HG03108 (cell line): ENCODE measurements around the gene NPL.

ENCODE experiments used
- ATAC-seq: cut with Tn5 transposase; IDR thresholded peaks from one replicate; pipeline ENCODE4 v1.9.1; 2021; ENCODE audit warnings: moderate library complexity; ENCODE audit not compliant: unreplicated experiment

Gene NPL

DNA sequence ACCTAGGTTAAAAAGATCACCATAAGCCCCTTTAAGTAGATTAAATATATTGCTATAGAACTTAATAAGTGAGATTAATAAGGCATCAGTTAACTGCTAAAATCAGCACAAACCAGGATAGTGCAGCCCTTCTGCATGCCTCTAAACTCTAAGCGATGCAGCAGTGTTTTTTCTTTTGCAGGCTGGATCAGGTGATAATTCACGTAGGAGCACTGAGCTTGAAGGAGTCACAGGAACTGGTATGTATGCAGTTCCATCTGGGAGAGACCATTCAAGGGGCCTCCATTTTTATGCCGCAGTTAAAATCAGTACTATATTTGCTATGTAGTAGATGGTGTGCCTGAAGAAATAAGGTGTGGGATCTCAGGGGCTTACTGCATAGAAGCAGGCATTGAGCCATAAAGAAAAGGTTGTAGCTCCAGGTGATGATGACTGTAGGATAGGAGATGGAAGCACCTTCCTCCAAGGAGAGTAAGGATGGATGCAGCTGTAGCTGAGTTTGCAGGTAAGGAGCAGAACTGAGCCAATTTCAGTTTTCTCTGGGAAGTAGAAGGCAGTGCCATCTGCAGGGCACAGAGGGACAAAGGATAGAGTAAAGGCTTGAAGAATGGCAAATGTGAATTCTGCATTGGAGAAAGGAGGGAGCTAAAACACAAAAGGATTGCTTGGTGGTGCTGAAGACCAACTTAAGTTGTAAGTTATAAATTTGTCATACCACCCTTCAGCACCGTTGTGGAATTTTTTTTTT, 22.6 kb downstream of the NPL start:
- ATAC-seq = no peak

DNA sequence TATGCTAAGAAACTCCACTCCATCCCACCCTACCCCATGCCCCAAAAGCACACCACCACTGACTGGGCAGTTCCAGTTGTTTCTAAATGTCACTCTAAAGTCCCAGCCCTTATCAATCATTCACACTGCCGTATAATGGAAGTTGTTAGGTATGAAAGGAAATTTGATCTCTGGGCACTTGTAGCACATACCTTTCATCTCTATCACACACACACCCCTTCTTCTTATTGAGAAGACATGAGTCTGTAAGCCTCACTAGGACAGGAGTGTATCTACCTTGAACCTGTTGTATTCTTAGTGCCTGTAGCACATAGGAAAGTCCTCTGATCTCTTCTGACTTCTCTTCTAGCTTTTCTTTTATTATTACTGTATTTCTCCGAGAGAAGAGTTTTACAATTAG, 27.3 kb downstream of the NPL start:
- ATAC-seq = no peak

DNA sequence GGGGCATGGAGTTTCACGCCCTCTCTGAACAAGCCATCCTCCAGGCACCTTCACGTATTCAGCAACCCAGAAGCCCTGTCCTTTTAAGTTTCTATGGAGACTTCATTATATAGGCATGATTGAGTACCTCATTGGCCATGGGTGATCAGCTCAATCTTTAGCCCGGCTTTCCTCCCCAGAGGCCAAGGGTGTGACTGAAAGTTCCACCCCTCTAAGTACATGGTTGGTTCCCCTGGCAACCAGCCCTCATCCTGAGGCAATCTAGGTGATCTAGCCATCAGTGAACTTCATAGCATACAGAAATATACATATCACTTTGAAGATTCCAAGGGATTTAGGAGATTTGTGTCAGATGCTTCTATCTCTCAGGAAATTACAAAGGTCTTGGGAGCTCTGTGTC, 28.2 kb downstream of the NPL start:
- no peak for ATAC-seq

DNA sequence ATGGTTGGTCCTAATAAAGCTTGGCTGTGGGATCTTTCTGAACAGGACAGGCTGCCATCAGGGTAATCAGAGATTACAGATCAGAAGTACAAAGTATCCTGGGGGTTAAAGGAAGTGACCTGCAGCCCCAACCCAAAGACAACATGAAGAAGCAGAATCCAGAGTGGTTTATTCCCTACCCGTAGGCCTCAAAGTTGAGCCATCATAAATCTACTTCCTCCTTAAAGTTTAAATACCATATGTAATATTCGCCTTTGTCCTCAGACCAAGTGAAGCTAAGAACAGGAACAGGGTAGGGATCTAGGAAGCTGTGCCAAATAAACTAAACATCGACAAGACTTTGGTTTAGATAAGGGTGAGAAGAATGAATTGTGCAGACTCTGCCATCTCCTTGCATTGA, 33.6 kb downstream of the NPL start:
- no peak for ATAC-seq

DNA sequence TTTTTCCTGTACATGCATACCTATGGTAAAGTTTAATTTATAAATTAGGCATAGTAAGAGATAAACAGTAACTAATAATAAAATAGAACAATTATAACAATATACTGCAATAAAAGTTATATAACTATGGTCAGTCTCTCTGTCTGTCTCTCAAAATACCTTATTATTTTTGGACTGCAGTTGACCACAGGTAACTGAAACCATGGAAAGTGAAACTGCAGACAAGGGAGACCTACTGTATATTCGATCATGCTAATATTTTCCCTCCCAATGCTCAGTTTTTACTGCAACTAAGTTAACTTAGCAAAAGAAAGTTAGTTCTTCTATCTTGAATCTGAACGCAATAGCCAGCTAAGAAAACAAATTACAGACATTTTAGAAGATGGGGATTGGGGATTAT, 37.3 kb downstream of the NPL start:
- ATAC-seq = no peak

DNA sequence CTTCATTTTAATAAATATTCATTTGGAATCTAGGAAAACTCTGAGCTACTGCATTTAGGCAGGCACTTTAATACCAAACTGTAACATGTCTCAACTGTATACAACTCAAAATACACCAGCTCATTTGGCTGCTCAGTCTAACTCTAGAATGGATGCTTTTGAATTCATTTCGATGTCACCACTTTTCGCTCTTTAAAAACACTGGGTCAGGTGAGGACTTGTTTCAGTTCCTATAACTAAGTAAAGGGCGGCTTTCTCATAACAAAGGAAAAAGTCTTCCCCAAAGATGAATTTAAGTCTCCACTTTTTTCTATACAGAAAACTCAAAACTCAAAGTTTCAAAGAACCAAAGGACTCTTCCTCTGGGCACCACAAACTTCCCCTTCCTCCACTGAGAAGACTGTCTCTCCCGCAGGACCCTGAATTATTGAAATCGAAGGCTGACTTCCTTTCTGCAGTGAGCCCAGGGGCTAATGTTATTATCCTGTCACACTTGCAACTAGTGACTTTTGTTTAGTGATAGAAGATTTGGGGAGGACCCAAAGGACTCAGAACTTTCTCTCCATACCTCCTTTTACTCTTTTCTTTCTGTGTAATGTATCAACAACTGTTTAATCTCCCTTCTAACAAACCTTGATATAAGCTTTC, 39.8 kb downstream of the NPL start:
- peak; percentile 60 for ATAC-seq

DNA sequence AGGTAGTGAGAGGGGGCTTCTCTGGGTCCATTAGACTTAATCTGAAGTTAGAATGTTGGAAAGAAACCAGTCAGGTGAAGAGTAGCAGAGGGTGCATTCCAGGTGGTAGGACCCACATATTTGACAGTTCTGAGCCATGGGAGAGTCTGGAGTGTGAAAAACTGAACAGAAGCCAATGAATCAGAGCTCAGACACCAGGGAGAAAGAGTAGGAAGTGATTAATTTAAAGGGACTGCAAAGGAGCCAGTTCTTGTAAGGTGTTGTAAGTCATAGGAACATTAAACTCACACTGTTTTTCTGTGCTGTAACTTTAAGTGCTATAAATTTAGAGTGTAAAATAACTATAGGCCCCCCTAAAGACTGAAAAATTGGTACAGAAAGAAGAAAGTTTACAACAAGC, 43.7 kb downstream of the NPL start:
- no peak for ATAC-seq

DNA sequence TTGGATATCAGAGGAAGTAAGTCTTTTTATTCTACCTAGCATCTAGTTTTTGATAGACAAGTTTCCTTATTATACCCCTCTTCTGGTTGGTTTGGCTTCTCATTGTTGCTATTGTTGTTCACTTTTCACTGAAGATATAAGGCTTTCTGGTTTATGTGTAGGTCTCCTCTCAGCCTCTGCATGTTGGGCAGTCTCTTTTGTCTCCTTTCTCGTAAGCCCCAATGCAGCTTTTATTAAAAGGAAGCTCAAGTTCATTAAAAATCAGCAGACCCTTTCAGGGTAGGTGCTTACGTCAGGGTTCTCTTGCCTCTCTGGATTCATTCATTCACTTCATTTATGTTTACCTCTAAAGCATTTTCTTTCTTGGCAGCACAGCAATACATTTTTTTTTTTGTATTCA, 44.8 kb downstream of the NPL start:
- ATAC-seq = no peak

DNA sequence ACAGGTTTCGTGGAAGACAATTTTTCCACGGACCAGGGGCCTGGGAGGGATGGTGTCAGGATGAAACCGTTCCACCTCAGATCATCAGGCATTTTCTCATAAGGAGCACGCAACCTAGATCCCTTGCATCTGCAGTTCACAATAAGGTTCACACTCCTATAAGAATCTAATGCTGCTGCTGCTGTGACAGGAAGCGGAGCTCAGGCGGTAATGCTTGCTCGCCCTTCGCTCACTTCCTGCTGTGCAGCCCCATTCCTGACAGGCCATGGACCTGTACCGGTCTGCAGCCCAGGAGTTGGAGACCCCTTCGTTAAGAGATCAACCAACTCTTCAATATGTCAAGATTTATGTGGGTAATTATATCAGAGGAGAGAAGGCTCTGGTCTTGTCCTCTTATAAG, 46.2 kb downstream of the NPL start:
- no peak for ATAC-seq

DNA sequence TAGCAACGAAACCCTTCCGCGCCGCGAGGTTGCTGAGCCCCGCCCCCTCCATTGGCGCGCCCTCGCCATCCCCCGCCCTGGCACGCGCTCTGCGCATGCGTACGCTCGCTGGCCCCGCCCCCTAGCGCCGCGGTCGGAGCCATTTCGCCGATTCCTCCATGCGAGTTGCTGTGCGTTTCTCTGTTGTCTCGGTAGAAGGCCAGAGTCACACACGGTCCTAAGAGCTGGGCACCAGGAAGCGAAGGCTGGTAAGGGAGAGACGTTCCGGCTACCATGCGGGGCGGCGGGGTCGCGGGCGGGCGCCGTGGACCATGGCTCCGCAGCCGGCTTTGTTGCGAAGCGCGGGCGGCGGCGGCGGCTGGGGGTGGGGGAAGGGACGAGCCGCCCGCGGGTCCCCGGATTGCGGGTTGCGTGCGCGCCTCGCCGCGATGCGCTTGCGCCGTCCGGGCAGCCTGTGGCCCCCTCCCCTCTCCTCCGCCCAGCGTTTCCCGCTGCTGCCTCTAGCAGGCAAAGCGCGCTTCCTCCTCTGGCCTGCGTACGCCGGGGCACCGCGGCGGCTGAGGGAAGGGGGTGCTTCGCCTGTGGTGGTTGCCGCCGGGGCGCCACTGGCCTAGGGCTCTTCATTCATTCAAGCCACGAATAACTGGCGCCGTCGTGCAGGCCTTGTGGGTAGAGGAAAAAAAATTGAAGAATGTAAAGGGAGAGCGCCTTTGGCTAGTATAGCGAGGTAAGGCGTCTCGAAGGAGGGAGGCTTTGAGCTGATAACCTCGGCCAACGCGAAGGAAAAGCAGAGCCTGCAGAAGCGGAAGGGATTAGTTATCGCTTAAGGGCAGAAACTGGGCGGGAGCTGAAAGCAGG, 49.9 kb downstream of the NPL start, which contains the start of gene DHX9:
Gene DHX9, plus strand, starts transcription at position 139 of the 858 bp plus-strand sequence. CDS start 3,220 bp downstream, outside the sequence.
- peak; percentile 80 for ATAC-seq

DNA sequence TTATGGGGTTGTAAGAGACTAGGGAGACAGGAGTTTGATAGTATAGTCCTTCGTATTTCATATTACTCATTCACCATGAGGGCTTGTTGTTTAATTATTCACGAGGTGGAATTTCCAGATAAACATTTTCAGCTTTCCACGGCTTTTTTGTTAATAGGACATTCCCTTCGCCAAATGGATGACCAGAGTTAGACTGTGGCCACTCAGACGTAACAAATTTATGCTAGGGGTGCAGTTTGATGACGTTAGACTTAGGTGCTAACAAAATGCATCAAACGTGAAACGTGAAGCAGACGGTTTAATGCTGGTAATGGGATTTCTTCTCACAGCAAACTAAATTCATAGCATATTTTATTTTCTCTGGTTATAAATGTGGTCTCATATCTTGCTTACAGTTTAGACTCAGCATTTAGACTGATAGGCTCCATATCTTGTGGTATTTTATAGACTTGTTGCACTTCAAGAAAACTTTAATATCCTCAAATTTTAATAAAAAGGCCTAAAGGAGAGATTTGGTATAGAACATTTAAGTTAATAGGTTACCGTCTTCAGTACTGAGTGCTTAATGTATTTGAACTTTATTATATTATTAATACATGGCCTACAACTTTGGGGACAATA, 51.9 kb downstream of the NPL start:
- ATAC-seq = no peak

DNA sequence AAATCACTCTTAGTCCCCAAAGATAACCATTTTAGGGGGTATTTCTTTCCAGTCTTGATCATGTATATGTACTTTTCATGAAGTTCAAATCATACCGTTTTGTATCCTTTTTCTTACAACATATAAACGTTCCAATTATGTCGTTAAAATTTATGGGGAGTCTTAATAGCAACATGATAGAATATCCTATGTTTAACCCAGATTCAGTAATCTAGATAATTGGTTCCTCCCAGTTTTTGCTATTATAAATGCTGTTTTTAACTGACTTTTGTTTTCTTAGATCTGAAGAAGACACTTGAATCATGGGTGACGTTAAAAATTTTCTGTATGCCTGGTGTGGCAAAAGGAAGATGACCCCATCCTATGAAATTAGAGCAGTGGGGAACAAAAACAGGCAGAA, 52.7 kb downstream of the NPL start:
- no peak for ATAC-seq

DNA sequence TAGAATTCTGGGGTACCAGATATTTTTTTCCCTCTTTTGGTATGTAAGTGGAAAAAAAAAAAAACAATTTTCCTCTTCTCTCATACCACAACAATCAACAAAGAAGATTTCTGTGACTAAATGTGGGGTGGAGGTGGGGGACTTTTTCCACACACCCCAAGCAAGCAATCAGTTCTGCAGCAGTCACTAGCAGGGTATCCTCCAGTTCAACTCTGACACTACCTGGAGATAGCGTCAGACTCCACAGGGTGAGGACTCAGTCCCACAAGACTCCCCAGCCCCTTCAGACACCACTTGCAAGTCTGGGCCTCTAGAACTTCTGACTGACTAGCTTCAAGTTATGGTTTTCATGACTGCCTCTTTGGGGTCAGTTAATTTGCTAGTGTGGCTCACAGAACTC, 55.8 kb downstream of the NPL start:
- no peak for ATAC-seq

DNA sequence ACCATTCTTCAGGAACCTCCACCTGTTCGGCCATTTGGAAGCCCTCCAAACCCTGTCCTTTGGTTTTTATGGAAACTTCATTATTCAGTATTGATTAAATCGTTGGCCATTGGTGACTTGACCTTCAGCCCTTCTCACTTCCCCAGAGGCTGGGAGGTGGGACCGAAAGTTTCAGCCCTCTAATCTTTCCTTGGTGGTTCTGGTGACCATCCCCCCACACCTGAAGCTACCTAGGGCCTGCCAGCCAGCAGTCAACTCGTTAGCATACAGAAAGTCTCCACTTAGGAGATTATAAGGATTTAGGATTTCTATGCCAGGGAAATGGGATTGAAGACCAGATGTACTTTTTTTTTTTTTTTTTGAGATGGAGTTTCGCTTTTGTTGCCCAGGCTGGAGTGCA, 56.3 kb downstream of the NPL start:
- ATAC-seq = no peak

DNA sequence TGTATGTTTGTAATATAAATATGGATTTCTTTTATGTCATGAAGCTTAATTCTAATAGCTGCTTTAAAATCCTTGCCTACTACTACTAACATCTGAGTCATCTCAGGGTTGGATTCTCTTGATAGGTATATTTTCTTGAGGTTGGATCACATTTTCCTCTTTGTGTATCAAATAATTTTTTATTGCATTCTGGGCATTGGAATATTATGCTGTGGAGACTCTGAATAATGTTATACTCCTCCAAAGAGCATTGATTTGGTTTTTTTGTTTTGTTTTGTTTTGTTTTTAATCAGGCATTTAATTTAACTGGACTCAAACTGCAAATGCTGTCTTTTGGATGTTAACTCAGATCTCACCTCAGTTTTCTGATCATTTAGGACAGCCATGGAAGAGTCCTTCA, 57.5 kb downstream of the NPL start:
- no peak for ATAC-seq

DNA sequence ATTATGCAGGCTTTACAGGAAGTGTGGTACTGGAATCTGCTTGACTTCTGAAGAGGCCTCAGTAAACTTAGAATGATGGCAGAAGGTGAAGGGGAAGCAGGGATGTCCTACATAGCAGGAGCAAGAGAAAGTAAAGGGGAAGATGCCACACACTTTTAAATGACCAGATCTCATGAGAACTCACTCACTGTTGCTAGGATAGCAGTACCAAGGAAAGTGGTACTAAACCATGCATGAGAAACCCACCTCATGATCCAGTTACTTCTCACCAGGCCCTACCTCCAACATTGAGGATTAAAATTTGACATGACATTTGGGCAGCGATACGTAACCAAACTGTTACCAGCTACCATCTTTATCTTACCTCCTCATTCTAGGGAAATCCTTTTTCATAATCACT, 59.2 kb downstream of the NPL start:
- ATAC-seq = no peak

DNA sequence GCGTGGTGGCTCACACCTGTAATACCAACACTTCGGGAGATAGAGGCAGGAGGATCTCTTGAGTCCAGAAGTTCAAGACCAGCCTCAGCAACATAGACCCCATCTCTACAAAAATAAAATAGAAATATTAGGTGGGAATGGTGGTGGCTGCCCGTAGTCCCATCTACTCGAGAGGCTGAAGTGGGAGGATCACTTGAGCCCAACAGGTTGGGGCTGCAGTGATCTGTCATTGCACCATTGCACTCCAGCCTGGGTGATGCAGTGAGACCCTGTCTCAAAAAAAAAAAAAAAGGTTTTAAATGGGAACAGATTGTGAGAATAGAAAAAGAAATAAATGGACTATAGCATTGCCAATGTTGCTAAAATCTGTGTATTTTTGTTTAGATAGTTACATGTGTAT, 60.7 kb downstream of the NPL start:
- ATAC-seq = no peak

DNA sequence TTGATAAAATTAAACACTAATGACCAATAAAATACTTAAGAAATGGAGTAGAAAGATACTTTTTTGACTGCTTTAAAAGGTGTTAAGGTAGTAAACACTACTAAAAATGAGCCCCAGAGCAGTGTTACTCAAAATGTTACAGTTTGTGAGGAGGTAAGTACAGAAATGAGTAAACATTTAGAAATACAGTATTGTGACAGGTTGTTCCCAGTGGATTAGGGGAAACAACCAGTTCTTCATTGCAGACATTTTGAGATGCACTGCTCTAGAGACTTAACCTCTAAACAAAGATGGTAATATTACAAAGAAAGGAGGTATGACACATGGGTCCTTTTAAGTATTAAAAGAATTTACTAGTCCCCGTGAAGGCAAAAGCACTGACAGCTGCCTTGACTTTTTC, 62.3 kb downstream of the NPL start:
- no peak for ATAC-seq

DNA sequence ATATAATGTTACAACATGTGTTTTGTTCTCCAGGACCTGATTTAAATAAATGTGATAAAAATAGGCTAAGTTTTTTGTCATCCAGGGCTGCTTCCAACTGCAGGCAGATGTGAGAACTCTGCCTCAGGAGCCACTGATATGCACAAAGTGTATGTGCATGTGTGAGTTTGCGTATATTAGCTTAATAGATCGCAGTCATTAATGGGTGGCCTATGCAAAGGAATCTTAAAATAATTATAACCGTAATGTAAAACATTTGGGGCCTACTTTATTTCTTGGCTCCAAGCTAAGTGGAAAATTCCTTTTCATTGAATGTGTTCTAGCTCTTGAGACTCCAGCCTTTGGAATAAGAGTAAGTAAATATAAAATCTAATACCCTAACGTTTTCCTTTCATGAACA, 66.3 kb downstream of the NPL start:
- no peak for ATAC-seq

DNA sequence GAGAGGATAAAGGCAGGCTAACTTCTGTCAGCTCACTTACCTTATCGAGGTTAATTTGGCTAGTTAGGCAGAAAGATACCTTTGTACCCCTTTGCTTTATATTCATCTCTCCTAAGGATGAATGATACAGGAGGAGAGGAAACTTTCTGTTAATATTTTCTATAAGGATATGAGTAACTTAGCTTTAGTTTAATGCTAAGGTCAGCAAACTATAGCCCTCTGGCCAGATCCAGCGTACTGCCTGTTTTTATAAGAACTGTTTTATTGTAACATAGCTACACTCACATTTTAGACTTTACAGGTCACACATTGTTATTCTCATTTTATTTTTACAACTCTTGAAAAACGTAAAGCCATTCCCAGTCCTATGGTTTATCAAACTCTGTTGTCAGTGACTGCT, 67.6 kb downstream of the NPL start:
- no peak for ATAC-seq

DNA sequence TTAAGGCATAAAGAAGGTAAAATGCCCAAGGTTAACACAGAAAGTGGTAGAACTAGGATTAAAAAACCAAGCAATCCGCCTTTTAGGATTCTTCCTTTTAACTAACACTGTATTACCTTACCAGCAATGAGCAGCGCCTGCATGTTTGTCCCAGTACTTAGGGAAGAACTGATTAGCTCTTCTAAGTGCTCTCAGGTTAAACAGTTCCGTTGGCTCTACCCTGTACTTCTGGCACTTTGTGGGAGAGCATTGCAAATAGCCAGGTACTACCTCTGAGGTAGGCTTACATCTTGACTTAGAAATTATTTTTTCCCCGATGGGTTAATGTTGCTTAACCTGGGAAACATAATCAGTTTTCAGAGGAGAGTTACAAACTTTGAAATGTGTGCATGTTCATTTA, 71.1 kb downstream of the NPL start:
- no peak for ATAC-seq
